ENCODE data around the gene CALHM5. TPM values are rescaled to one million over a fixed set of nuclear protein-coding genes. Genes with fewer than 3 reads are reported as not detected.

Gene CALHM5
- total RNA-seq, 1 donor from 2014 or later, result not detected

- intact Hi-C loops (cut with micrococcal nuclease), result no loop called here
These were observed 4.1 kb upstream of the CALHM5 start for GRCh38 chr6:116507324-116507723.

GRCh38 chr6:116508527-116508926 lies 2.9 kb upstream of the CALHM5 start:
- intact Hi-C loops (cut with micrococcal nuclease), result no loop called here

- intact Hi-C loops (cut with micrococcal nuclease), result loop anchor here (1.0 kb wide), 1 partner anchor 31 kb away; no protein-coding TSS in a partner anchor
These were observed 696 bp downstream of the CALHM5 start for GRCh38 chr6:116512111-116512559.

- intact Hi-C loops (cut with micrococcal nuclease), result loop anchor here (1.0 kb wide), 1 partner anchor 31 kb away; no protein-coding TSS in a partner anchor
These were observed 1.3 kb downstream of the CALHM5 start for GRCh38 chr6:116512734-116513133.

GRCh38 chr6:116513224-116513875 lies 1.9 kb downstream of the CALHM5 start:
- intact Hi-C loops (cut with micrococcal nuclease), result no loop called here

- intact Hi-C loops (cut with micrococcal nuclease), result no loop called here
These were observed 2.7 kb downstream of the CALHM5 start for GRCh38 chr6:116514111-116514510.

- intact Hi-C loops (cut with micrococcal nuclease), result no loop called here
These were observed 3.7 kb downstream of the CALHM5 start for GRCh38 chr6:116515141-116515540.

- intact Hi-C loops (cut with micrococcal nuclease), result no loop called here
These were observed 7.4 kb downstream of the CALHM5 start for GRCh38 chr6:116518621-116519368.

- intact Hi-C loops (cut with micrococcal nuclease), result no loop called here
These were observed 11.5 kb downstream of the CALHM5 start for GRCh38 chr6:116522896-116523295.

- intact Hi-C loops (cut with micrococcal nuclease), result no loop called here
These were observed 12.8 kb downstream of the CALHM5 start for GRCh38 chr6:116524236-116524635.

GRCh38 chr6:116528133-116528532 lies 16.7 kb downstream of the CALHM5 start:
- intact Hi-C loops (cut with micrococcal nuclease), result no loop called here

GRCh38 chr6:116528780-116529179 lies 17.3 kb downstream of the CALHM5 start:
- intact Hi-C loops (cut with micrococcal nuclease), result no loop called here

- intact Hi-C loops (cut with micrococcal nuclease), result no loop called here
These were observed 18.2 kb downstream of the CALHM5 start for GRCh38 chr6:116529466-116530290.

- intact Hi-C loops (cut with micrococcal nuclease), result no loop called here
These were observed 19.0 kb downstream of the CALHM5 start for GRCh38 chr6:116530436-116530835.

- intact Hi-C loops (cut with micrococcal nuclease), result loop anchor here (1.0 to 2.0 kb wide), 4 partner anchors 39 to 314 kb away; partner anchors contain the start of gene RWDD1
These were observed 20.5 kb downstream of the CALHM5 start for GRCh38 chr6:116531675-116532570.

GRCh38 chr6:116533233-116533957 lies 22.0 kb downstream of the CALHM5 start:
- intact Hi-C loops (cut with micrococcal nuclease), result loop anchor here (2.0 kb wide), 1 partner anchor 37 kb away; the partner anchor contains the start of gene RWDD1

GRCh38 chr6:116535109-116535508 lies 23.7 kb downstream of the CALHM5 start:
- intact Hi-C loops (cut with micrococcal nuclease), result loop anchor here (5.0 kb wide), 1 partner anchor 312 kb away; no protein-coding TSS in a partner anchor

- intact Hi-C loops (cut with micrococcal nuclease), result loop anchor here (1.0 to 5.0 kb wide), 3 partner anchors 25 to 311 kb away; no protein-coding TSS in a partner anchor
These were observed 24.8 kb downstream of the CALHM5 start for GRCh38 chr6:116536216-116536621.

GRCh38 chr6:116542426-116542825 lies 31.0 kb downstream of the CALHM5 start:
- intact Hi-C loops (cut with micrococcal nuclease), result no loop called here

GRCh38 chr6:116543149-116543548 lies 31.7 kb downstream of the CALHM5 start:
- intact Hi-C loops (cut with micrococcal nuclease), result no loop called here

All from T-helper 2 cell treated with Interferon-gamma antibody and Interleukin-4, amounts not matched to agents 100 ng/mL and 5 ng/mL, for 36 hours (primary cell).